ENCODE data around the gene SGK2.

DNA sequence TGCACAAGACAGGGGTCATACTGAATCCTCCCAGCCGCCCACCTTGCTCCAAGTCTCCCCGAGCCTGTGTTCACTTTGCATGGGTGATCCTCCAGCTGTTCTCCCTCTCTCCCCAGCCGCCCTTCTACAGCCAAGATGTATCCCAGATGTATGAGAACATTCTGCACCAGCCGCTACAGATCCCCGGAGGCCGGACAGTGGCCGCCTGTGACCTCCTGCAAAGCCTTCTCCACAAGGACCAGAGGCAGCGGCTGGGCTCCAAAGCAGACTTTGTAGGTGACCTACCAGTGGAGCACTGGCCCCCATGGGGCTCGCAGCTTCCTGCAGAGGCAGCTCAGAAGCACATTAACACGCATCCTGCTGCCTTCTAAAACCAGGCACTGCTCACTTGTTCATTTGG, 17.3 kb downstream of the SGK2 start:
- TF ChIP-seq CTCF (conservative IDR thresholded peaks at IDR 0.05; ENCODE audit: low read length): no peak
- no peak for TF ChIP-seq EZH2phosphoT487 (IDR thresholded peaks at IDR 0.05; ENCODE audit: borderline replicate concordance, low read depth, low read length)
